ENCODE data around the gene GRIP2.

Gene GRIP2

GRCh38 chr3:14460342-14461005, 79.7 kb downstream of the GRIP2 start:
- no peak overlapping the region for H3K4me3 ChIP-seq (ENCODE audit: low read depth, low read length)
- ChIA-PET POLR2A (interaction anchor here (1.4 kb wide), 1 partner anchor 58 kb away, joined by 5 read pairs; the partner anchor contains the start of gene SLC6A6), CTCF (interaction anchor here (0.7 to 14.4 kb wide), 11 partner anchors 8 to 257 kb away, joined by 3 to 163 read pairs (median 5); no protein-coding TSS in a partner anchor)
- H3K4me1 ChIP-seq (ENCODE audit: control insufficient read depth, insufficient read depth, low read length), result no peaks in the 10 kb centered on the region; the same call in 1 of the 2 replicates
- no peaks in the 10 kb centered on the region for H3K9me3 ChIP-seq (ENCODE audit: control insufficient read depth, insufficient read depth, low read depth, low read length)
- TF ChIP-seq, protein P1, sequence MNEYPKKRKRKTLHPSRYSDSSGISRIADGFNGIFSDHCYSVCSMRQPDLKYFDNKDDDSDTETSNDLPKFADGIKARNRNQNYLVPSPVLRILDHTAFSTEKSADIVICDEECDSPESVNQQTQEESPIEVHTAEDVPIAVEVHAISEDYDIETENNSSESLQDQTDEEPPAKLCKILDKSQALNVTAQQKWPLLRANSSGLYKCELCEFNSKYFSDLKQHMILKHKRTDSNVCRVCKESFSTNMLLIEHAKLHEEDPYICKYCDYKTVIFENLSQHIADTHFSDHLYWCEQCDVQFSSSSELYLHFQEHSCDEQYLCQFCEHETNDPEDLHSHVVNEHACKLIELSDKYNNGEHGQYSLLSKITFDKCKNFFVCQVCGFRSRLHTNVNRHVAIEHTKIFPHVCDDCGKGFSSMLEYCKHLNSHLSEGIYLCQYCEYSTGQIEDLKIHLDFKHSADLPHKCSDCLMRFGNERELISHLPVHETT (tag by site-specific recombination; IDR thresholded peaks at IDR 0.05), result no peak
- peak; percentile 94 for TF ChIP-seq ZNF623 (tag by site-specific recombination; IDR thresholded peaks at IDR 0.05)
- TF ChIP-seq ZBTB48 (tag by site-specific recombination; IDR thresholded peaks at IDR 0.05), result no peak
- TF ChIP-seq, protein P2, sequence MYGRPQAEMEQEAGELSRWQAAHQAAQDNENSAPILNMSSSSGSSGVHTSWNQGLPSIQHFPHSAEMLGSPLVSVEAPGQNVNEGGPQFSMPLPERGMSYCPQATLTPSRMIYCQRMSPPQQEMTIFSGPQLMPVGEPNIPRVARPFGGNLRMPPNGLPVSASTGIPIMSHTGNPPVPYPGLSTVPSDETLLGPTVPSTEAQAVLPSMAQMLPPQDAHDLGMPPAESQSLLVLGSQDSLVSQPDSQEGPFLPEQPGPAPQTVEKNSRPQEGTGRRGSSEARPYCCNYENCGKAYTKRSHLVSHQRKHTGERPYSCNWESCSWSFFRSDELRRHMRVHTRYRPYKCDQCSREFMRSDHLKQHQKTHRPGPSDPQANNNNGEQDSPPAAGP (tag by site-specific recombination; IDR thresholded peaks at IDR 0.05), result no peak
- no peak for TF ChIP-seq ZNF555 (tag by site-specific recombination; conservative IDR thresholded peaks at IDR 0.05)
- TF ChIP-seq ZBTB10 (tag by site-specific recombination; IDR thresholded peaks at IDR 0.05), result no peak
- TF ChIP-seq, protein P3, sequence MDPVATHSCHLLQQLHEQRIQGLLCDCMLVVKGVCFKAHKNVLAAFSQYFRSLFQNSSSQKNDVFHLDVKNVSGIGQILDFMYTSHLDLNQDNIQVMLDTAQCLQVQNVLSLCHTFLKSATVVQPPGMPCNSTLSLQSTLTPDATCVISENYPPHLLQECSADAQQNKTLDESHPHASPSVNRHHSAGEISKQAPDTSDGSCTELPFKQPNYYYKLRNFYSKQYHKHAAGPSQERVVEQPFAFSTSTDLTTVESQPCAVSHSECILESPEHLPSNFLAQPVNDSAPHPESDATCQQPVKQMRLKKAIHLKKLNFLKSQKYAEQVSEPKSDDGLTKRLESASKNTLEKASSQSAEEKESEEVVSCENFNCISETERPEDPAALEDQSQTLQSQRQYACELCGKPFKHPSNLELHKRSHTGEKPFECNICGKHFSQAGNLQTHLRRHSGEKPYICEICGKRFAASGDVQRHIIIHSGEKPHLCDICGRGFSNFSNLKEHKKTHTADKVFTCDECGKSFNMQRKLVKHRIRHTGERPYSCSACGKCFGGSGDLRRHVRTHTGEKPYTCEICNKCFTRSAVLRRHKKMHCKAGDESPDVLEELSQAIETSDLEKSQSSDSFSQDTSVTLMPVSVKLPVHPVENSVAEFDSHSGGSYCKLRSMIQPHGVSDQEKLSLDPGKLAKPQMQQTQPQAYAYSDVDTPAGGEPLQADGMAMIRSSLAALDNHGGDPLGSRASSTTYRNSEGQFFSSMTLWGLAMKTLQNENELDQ (tag by site-specific recombination; IDR thresholded peaks at IDR 0.05; ENCODE audit: low read depth), result no peak
- TF ChIP-seq GLIS1 (tag by site-specific recombination; IDR thresholded peaks at IDR 0.05), result peak; percentile 92
- TF ChIP-seq ZNF239 (tag by site-specific recombination; IDR thresholded peaks at IDR 0.05), result no peak
- peaks cover 0 to 30% of the 10 kb centered on the region in 2 experiments; a peak in 2 of 3 replicates for H3K36me3 ChIP-seq (ENCODE audit: control insufficient read depth in 2 of 2, insufficient read depth in 1 of 2, low read length in 2 of 2)
- H3K27ac ChIP-seq (ENCODE audit: extremely low read depth, low read depth, low read length), result no peak overlapping the region

DNA sequence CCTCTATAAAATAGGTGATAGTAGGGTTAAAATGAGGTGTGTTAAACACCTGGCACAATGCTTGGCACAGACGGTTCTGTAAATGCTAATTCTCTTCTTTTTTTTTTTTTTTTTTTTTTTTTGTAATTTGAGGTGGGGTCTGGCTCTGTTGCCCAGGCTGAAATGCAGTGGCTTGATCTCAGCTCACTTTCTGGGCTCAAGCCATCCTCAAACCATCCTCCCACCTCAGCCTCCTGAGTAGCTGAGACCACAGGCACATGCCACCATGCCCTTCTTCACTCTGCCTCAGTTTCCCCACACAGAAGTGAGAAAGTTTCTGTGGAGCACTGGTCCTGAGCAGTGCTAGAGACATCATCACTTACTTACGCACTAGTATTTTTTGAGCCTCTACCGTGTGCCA, 80.4 kb downstream of the GRIP2 start:
- Histone ChIP-seq H3K4me1 (ENCODE audit: control insufficient read depth, insufficient read depth, low read length) (no peaks in the 10 kb centered on the region; the same call in 1 of the 2 replicates), H3K9me3 (ENCODE audit: control insufficient read depth, insufficient read depth, low read depth, low read length) (no peaks in the 10 kb centered on the region), H3K36me3 (ENCODE audit: control insufficient read depth in 2 of 2, insufficient read depth in 1 of 2, low read length in 2 of 2) (peaks cover 0 to 35% of the 10 kb centered on the region in 2 experiments; a peak in 2 of 3 replicates), H3K4me3 (ENCODE audit: low read depth, low read length) (no peak overlapping the region), H3K27ac (ENCODE audit: extremely low read depth, low read depth, low read length) (no peak overlapping the region)
- CTCF ChIA-PET, result interaction anchor here (1.8 to 14.4 kb wide), 2 partner anchors 184 to 201 kb away, joined by 6 to 163 read pairs; no protein-coding TSS in a partner anchor
- no peak for TF ChIP-seq ZBTB6 (tag by site-specific recombination; IDR thresholded peaks at IDR 0.05)
- TF ChIP-seq ZNF121 (tag by site-specific recombination; IDR thresholded peaks at IDR 0.05), result peak; percentile 92
- POLR2A ChIA-PET, result no interaction called here
